Lung (tissue), 12 donors: Measurements from ENCODE around the gene PANX1. TPM values are rescaled to one million over a fixed set of nuclear protein-coding genes. Genes with fewer than 3 reads are reported as not detected.
"Not testable (repeated sequence)": the region's sequence is repeated elsewhere in the genome, so short reads cannot be mapped to it uniquely, and the experiment has no call there.

Experiments
- ATAC-seq: fragments of 200-7000 bp; cut with Tn5 transposase; one replicate; pipeline ENCODE4 v1.9.1; 2020; ENCODE audit warnings: moderate number of reproducible peaks; ENCODE audit not compliant: insufficient read depth, low FRiP score
- DNase-seq, 3 donors: peaks; one replicate each; pipeline ENCODE4 v3.0.0-alpha.2; 2013 to 2017
- H3K27ac ChIP-seq, 2 donors: one replicate each; pipeline ENCODE4 v1.5.1; 2013; ENCODE audit warnings: mild to moderate bottlenecking in 2 of 2, moderate library complexity in 2 of 2, control low read depth in 1 of 2, inconsistent platforms in 1 of 2, low read depth in 1 of 2, low read length in 1 of 2
- H3K27me3 ChIP-seq, 3 donors: one replicate each; pipeline ENCODE4 v1.5.1; 2013; ENCODE audit warnings: low read length in 2 of 3; ENCODE audit not compliant: control insufficient read depth in 3 of 3, insufficient read depth in 3 of 3
- H3K36me3 ChIP-seq, 4 donors: one replicate each; pipeline ENCODE4 v1.5.1; 2013; ENCODE audit warnings: low read length in 4 of 4, mild to moderate bottlenecking in 1 of 4, moderate library complexity in 1 of 4; ENCODE audit not compliant: control insufficient read depth in 4 of 4, insufficient read depth in 4 of 4
- H3K4me1 ChIP-seq, 5 donors: one replicate each; pipeline ENCODE4 v1.5.1; 2013; ENCODE audit warnings: low read length in 5 of 5, mild to moderate bottlenecking in 2 of 5, moderate library complexity in 1 of 5; ENCODE audit not compliant: control insufficient read depth in 5 of 5, insufficient read depth in 5 of 5
- H3K4me3 ChIP-seq: one replicate; pipeline ENCODE4 v1.5.1; 2013; ENCODE audit warnings: mild to moderate bottlenecking, control low read depth, moderate library complexity
- H3K9ac ChIP-seq, 2 donors: one replicate each; pipeline ENCODE4 v1.5.1; 2013; ENCODE audit warnings: low read length in 2 of 2, control low read depth in 1 of 2; ENCODE audit not compliant: insufficient read depth in 1 of 2
- H3K9me3 ChIP-seq, 4 donors: one replicate each; pipeline ENCODE4 v1.5.1; 2013; ENCODE audit warnings: low read length in 3 of 4, mild to moderate bottlenecking in 1 of 4, moderate library complexity in 1 of 4; ENCODE audit not compliant: control insufficient read depth in 4 of 4, insufficient read depth in 3 of 4
- CTCF ChIP-seq: IDR thresholded peaks from 2 replicates; pipeline ENCODE4 v1.5.1; 2012; ENCODE audit warnings: mild to moderate bottlenecking; ENCODE audit errors: control extremely low read depth, extremely low read depth
- WGBS, 2 donors: extraction: QIAGEN DNeasy Blood & Tissue Kit; methylation state at CpG; one replicate each; pipeline ENCODE4 v1.1.7; 2013; 5-methylcytosine and 5-hydroxymethylcytosine counted together
- polyA plus RNA-seq, 2 donors: library from polyadenylated mRNA; stranded (reverse); fragments of 200-250 nt; gene quantifications; one replicate each; pipeline ENCODE4 v1.2.1, GENCODE V29; 2013
- total RNA-seq, 2 donors: library from RNA; depleted of rRNA in 1 of 2; stranded (reverse); fragments of >200 nt in 1 of 2; gene quantifications; one replicate each; pipeline ENCODE4 v1.2.1, GENCODE V29; 2014 to 2021
- donor health status: control.
- donor health status: control.
- donor health status: Bipolar disorder and iron deficiency.
- donor health status: healthy.
- donor health status: DM: yes; HTN: yes; CAD: no.

The PANX1 gene
- total and polyA plus RNA-seq, 4 donors: 5.9 to 25.7 (median 19.0) TPM

DNA sequence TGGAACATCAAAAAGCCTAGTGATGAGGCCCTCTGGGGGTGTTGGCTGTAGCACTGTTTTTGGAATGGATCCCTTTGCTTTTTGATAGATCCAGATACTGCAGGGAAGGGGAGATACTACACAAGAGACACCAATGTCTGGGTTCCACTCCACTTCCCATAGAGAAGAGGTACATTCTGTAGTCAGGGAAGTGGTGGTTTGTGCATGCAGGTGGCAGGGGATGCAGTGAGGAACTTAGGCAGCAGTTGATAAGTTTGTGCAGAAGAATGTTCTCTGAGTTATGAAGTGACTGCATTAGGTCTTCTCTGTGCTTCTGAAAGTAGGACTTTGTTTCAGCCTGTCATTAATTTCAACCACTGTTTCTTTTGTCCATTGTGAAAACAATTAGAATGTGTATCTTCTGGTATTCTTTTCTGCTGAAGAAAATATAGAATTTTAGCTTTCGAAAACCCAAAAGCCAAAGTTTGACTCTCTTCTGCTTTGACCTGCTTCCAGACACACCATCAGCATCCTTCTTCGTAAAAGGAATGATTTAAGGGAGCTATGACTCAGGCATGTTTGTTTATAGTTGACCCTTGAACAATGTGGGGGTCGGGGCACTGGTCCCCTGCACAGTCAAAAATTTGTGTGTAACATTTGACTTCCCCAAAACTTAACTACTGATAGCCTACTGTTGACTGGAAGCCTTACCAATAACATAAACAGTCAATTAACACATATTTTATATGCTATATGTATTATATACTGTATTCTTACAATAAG, 25.6 kb downstream of the PANX1 start:
- WGBS, 2 donors: 68 to 78% methylated on average over 3 of the region's 3 CpGs
- H3K9ac ChIP-seq: no peak overlapping the region
- H3K27me3 ChIP-seq: no peaks in the 10 kb centered on the region
- no peak for TF ChIP-seq CTCF
- H3K36me3 ChIP-seq: peaks cover 0 to 4% (median 3%) of the 10 kb centered on the region in 4 donors
- H3K4me1 ChIP-seq: peaks cover 0 to 25% (median 13%) of the 10 kb centered on the region in 5 donors
- H3K9me3 ChIP-seq: no peaks in the 10 kb centered on the region
- no peak overlapping the region for H3K27ac ChIP-seq
- ATAC-seq (no peak), DNase-seq (no peak)
- H3K4me3 ChIP-seq: no peak overlapping the region

DNA sequence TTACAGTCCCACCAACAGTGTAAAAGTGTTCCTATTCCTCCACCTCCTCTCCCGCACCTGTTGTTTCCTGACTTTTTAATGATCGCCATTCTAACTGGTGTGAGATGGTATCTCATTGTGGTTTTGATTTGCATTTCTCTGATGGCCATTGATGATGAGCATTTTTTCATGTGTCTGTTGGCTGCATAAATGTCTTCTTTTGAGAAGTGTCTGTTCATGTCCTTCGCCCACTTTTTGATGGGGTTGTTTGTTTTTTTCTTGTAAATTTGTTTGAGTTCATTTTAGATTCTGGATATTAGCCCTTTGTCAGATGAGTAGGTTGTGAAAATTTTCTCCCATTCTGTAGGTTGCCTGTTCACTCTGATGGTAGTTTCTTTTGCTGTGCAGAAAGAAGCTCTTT, 28.7 kb downstream of the PANX1 start:
- H3K9ac ChIP-seq, H3K27ac ChIP-seq, ATAC-seq: not testable (repeated sequence)

GRCh38 chr11:94168882-94169281, 40.2 kb downstream of the PANX1 start:
- 99 to 100% methylated on average over 1 of the region's 1 CpG for WGBS, 2 donors
- H3K27ac ChIP-seq: no peak overlapping the region
- peaks cover 0 to 3% (median 0%) of the 10 kb centered on the region in 4 donors for H3K9me3 ChIP-seq
- no peak for TF ChIP-seq CTCF
- no peak for DNase-seq
- H3K27me3 ChIP-seq: no peaks in the 10 kb centered on the region
- no peak overlapping the region for H3K9ac ChIP-seq
- no peaks in the 10 kb centered on the region for H3K36me3 ChIP-seq
- peaks cover 0 to 17% (median 13%) of the 10 kb centered on the region in 5 donors for H3K4me1 ChIP-seq
- H3K4me3 ChIP-seq: no peak overlapping the region
- ATAC-seq: no peak

More for the DNA sequence above, 28.7 kb downstream of the PANX1 start:
- 96 to 98% methylated on average over 2 to 3 of the region's 3 CpGs for WGBS, 2 donors
- not testable (repeated sequence) for H3K4me3 ChIP-seq, DNase-seq, H3K36me3 ChIP-seq, H3K27me3 ChIP-seq, H3K9me3 ChIP-seq, H3K4me1 ChIP-seq

GRCh38 chr11:94169516-94169915, 40.9 kb downstream of the PANX1 start:
- Histone ChIP-seq H3K9me3 (peaks cover 0 to 3% (median 0%) of the 10 kb centered on the region in 4 donors), H3K4me1 (peaks cover 0 to 19% (median 13%) of the 10 kb centered on the region in 5 donors), H3K36me3 (peaks cover 0 to 5% (median 0%) of the 10 kb centered on the region in 4 donors), H3K27me3 (no peaks in the 10 kb centered on the region), H3K9ac (no peak overlapping the region), H3K27ac (no peak overlapping the region), H3K4me3 (no peak overlapping the region)
- no peak for TF ChIP-seq CTCF
- DNase-seq: no peak
- 91 to 94% methylated on average over 4 of the region's 4 CpGs for WGBS, 2 donors
- ATAC-seq: no peak
